Measurements from ENCODE around the gene FSTL4. TPM values are rescaled to one million over a fixed set of nuclear protein-coding genes. Genes with fewer than 3 reads are reported as not detected.

Gene FSTL4
- total RNA-seq, 4 donors from 2014 or later = 0.22 to 0.47 (median 0.27) TPM; not detected in 1

DNA sequence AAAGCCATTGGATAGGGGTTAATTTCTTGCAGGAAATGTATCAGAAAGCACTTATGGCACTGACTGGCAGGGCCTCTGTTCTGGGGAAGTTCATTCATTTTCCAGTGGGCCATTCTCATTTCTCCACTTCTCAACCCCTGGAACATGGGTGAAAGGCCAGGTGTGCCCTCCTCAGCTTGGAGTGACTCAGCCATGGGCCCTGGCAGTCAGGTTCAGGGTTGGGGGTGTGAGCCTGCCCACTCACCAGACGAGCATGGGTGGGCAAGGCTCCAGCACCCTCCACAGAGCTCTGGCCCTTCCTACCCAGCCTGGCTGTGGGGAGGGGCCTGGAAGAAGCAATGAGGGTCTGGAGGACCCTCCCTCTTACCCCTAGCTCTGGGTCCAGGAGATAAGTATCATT is 386.2 kb downstream of the FSTL4 start:
- ATAC-seq = no peak
- H3K27ac ChIP-seq = no peak overlapping the region
- TF ChIP-seq, protein P1, sequence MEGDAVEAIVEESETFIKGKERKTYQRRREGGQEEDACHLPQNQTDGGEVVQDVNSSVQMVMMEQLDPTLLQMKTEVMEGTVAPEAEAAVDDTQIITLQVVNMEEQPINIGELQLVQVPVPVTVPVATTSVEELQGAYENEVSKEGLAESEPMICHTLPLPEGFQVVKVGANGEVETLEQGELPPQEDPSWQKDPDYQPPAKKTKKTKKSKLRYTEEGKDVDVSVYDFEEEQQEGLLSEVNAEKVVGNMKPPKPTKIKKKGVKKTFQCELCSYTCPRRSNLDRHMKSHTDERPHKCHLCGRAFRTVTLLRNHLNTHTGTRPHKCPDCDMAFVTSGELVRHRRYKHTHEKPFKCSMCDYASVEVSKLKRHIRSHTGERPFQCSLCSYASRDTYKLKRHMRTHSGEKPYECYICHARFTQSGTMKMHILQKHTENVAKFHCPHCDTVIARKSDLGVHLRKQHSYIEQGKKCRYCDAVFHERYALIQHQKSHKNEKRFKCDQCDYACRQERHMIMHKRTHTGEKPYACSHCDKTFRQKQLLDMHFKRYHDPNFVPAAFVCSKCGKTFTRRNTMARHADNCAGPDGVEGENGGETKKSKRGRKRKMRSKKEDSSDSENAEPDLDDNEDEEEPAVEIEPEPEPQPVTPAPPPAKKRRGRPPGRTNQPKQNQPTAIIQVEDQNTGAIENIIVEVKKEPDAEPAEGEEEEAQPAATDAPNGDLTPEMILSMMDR (IDR thresholded peaks at IDR 0.05) = no peak
- H3K4me1 ChIP-seq = no peaks in the 10 kb centered on the region
- no peak overlapping the region for H3K4me3 ChIP-seq
- WGBS, 2 donors (ENCODE audit: low coverage in 1 of 2) = no CpG with 5 or more reads among the region's 1 CpG
- no peaks in the 10 kb centered on the region for H3K9me3 ChIP-seq
- no peaks in the 10 kb centered on the region for H3K36me3 ChIP-seq
- no peaks in the 10 kb centered on the region for H3K27me3 ChIP-seq

DNA sequence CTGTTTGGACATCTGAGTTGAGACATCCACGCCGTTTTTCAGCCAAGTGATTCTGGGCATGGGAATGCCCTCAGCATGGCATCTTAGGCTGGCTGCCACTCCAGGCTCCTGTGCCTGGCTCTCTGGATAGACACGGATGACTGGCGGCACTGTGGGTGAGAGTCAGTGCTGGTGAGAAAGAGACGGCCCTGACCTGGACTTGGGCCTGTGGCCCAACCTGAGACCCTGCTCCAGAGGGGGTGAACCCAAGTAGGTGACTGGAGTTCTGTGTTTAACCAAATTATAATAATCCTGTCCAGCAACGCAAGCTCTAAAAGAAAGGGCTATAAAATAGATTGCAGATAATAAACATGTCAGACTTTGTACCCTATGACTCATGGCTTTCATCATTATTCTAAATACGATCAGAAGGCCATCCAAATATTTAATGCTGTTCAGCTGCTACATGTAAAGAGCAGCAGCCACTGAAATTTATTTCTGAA is 386.6 kb downstream of the FSTL4 start:
- Histone ChIP-seq H3K4me1 (no peaks in the 10 kb centered on the region), H3K27ac (no peak overlapping the region)
- TF ChIP-seq EP300 (IDR thresholded peaks at IDR 0.05) (no peak), POLR2AphosphoS5 (IDR thresholded peaks at IDR 0.05) (no peak), POLR2A (IDR thresholded peaks at IDR 0.05) (no peak)
- TF ChIP-seq, protein P1 (IDR thresholded peaks at IDR 0.05) = no peak

DNA sequence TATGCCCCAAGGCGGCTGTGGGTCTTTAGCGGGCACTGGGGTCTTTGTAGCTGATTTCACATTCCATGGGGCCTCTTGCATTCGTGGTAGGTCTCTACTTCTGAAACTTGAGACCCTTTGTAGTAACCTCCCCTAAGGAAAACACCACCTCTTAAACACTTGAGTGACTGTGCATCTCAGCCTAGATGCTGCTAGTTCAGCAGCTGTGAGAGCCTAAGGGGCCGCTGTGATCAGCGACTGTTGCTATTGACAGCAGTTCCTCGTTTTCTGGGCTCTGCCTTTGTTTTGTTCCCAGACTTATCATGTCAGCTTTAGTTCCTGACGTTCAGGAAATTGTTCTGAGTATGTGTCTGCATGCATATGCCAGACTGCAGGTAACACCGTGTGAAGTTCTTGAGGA is 389.4 kb downstream of the FSTL4 start:
- H3K9me3 ChIP-seq = no peaks in the 10 kb centered on the region
- H3K27me3 ChIP-seq = no peaks in the 10 kb centered on the region
- H3K27ac ChIP-seq = no peak overlapping the region
- 59 to 93% methylated on average over 3 to 7 of the region's 8 CpGs for WGBS, 2 donors (ENCODE audit: low coverage in 1 of 2)
- no peak for ATAC-seq
- H3K4me3 ChIP-seq = no peak overlapping the region
- H3K36me3 ChIP-seq = no peaks in the 10 kb centered on the region
- TF ChIP-seq EP300 (IDR thresholded peaks at IDR 0.05) (no peak), POLR2A (IDR thresholded peaks at IDR 0.05) (no peak), POLR2AphosphoS5 (IDR thresholded peaks at IDR 0.05) (no peak)
- TF ChIP-seq, protein P1 (IDR thresholded peaks at IDR 0.05) = no peak
- H3K4me1 ChIP-seq = no peaks in the 10 kb centered on the region

More for the DNA sequence above, 386.6 kb downstream of the FSTL4 start:
- WGBS, 2 donors (ENCODE audit: low coverage in 1 of 2) = 26 to 27% methylated on average over 2 to 3 of the region's 7 CpGs
- Histone ChIP-seq H3K9me3 (no peaks in the 10 kb centered on the region), H3K27me3 (no peaks in the 10 kb centered on the region), H3K4me3 (no peak overlapping the region), H3K36me3 (no peaks in the 10 kb centered on the region)
- ATAC-seq = no peak

DNA sequence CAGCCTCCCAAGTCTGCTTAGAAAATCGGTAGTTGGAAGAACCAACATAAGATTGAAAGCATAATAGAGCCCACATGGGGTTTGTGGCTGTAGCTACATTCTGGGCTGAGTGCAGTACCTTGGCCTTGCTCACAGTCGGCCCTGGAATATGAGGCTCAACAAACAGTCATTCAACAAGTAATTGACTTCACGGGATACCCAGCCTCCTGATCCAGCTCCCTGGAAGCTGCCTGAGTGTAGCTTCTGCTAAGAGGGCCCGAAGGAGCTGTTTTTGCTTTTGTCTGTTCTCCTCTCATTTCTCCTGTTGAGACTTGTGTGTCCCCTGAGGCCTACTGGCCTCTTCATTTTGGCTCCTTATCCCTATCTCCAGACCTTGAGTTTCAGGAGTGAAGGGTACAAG is 389.8 kb downstream of the FSTL4 start:
- Histone ChIP-seq H3K4me3 (no peak overlapping the region), H3K27me3 (no peaks in the 10 kb centered on the region), H3K36me3 (no peaks in the 10 kb centered on the region), H3K4me1 (no peaks in the 10 kb centered on the region), H3K27ac (no peak overlapping the region), H3K9me3 (no peaks in the 10 kb centered on the region)
- ATAC-seq = no peak
- no peak for TF ChIP-seq EP300 (IDR thresholded peaks at IDR 0.05)
- TF ChIP-seq POLR2A (IDR thresholded peaks at IDR 0.05) = no peak
- 86 to 100% methylated on average over 2 to 4 of the region's 4 CpGs for WGBS, 2 donors (ENCODE audit: low coverage in 1 of 2)

DNA sequence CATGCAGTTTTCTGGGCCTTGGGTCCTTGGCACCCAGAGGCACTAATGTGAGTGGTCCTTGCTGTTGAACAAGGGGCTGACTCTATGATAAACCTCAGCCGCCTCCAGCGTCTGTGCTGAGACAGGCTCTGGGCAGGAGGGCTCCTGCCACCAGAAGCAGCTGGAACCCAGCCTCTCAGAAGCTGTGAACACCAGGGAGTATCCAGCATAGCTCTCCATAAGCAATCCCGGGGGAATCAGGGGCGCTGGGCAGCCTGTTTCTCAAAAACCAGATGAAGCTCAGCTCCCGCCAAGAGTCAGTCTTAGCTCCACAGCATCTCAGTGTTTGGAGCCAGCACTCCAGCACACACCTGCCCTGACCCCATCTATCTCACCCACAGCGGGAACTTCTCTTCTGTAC is 390.3 kb downstream of the FSTL4 start:
- no peaks in the 10 kb centered on the region for H3K4me1 ChIP-seq
- H3K9me3 ChIP-seq = no peaks in the 10 kb centered on the region
- no peaks in the 10 kb centered on the region for H3K36me3 ChIP-seq
- no peak for ATAC-seq
- H3K4me3 ChIP-seq = no peak overlapping the region
- no peak overlapping the region for H3K27ac ChIP-seq
- TF ChIP-seq EP300 (IDR thresholded peaks at IDR 0.05) (no peak), POLR2AphosphoS5 (IDR thresholded peaks at IDR 0.05) (no peak)
- H3K27me3 ChIP-seq = no peaks in the 10 kb centered on the region
- WGBS, 2 donors (ENCODE audit: low coverage in 1 of 2) = 100% methylated on average over 1 of the region's 6 CpGs; no CpG with 5 or more reads in 1 of the 2 donors

GRCh38 chr5:133220851-133221674 is 391.3 kb downstream of the FSTL4 start:
- H3K4me1 ChIP-seq = no peaks in the 10 kb centered on the region
- H3K4me3 ChIP-seq = no peak overlapping the region
- no peaks in the 10 kb centered on the region for H3K36me3 ChIP-seq
- WGBS, 2 donors (ENCODE audit: low coverage in 1 of 2) = 62 to 80% methylated on average over 1 to 9 of the region's 12 CpGs
- no peak for ATAC-seq
- TF ChIP-seq POLR2A (IDR thresholded peaks at IDR 0.05) (no peak), EP300 (IDR thresholded peaks at IDR 0.05) (no peak), POLR2AphosphoS5 (IDR thresholded peaks at IDR 0.05) (no peak)
- TF ChIP-seq, protein P1 (IDR thresholded peaks at IDR 0.05) = no peak
- H3K27me3 ChIP-seq = no peaks in the 10 kb centered on the region
- no peak overlapping the region for H3K27ac ChIP-seq
- H3K9me3 ChIP-seq = no peaks in the 10 kb centered on the region
